AG09319 (cell line): ENCODE measurements around the gene LRBA.

Experiments
- DNase-seq: peaks from one replicate; pipeline ENCODE4 v3.0.0-alpha.2; 2010; ENCODE audit warnings: low read depth; ENCODE audit errors: extremely low read depth
- CTCF ChIP-seq: IDR thresholded peaks from 2 replicates; pipeline ENCODE4 v1.5.1; 2011; ENCODE audit warnings: low read depth, mild to moderate bottlenecking, inconsistent platforms, low read length, moderate library complexity

LRBA gene

GRCh38 chr4:150647008-150647407 lies 368.1 kb downstream of the LRBA start:
- no peak for TF ChIP-seq CTCF
- no peak for DNase-seq

- TF ChIP-seq CTCF, result no peak
These were observed 373.5 kb downstream of the LRBA start for GRCh38 chr4:150641612-150642011.

GRCh38 chr4:150632639-150633038 lies 382.4 kb downstream of the LRBA start:
- TF ChIP-seq CTCF, result no peak

More at GRCh38 chr4:150641612-150642011, 373.5 kb downstream of the LRBA start:
- no peak for DNase-seq

GRCh38 chr4:150628073-150628472 lies 387.0 kb downstream of the LRBA start:
- no peak for TF ChIP-seq CTCF
- no peak for DNase-seq

More at GRCh38 chr4:150632639-150633038, 382.4 kb downstream of the LRBA start:
- DNase-seq, result no peak

GRCh38 chr4:150625033-150625432 lies 390.1 kb downstream of the LRBA start:
- no peak for TF ChIP-seq CTCF
- no peak for DNase-seq

GRCh38 chr4:150624055-150624454 lies 391.0 kb downstream of the LRBA start:
- no peak for DNase-seq
- no peak for TF ChIP-seq CTCF

- no peak for DNase-seq
These were observed 396.0 kb downstream of the LRBA start for GRCh38 chr4:150619042-150619441.

More at GRCh38 chr4:150619042-150619441, 396.0 kb downstream of the LRBA start:
- TF ChIP-seq CTCF, result no peak
